ENCODE data around the gene LRRC71.

- TF ChIP-seq CTCF (tag by site-specific recombination; IDR thresholded peaks at IDR 0.05) (peak; percentile 86), ZNF426 (tag by site-specific recombination; IDR thresholded peaks at IDR 0.05) (no peak), ZNF18 (tag by site-specific recombination; IDR thresholded peaks at IDR 0.05) (peak; percentile 70; the same call in 1 of the 2 replicates), SP7 (tag by site-specific recombination; IDR thresholded peaks at IDR 0.05) (peak; percentile 67; the same call in 1 of the 2 replicates), ZNF148 (tag by site-specific recombination; IDR thresholded peaks at IDR 0.05; ENCODE audit: borderline replicate concordance) (no peak), ZNF133 (tag by site-specific recombination; IDR thresholded peaks at IDR 0.05) (no peak), ZNF830 (tag by site-specific recombination; IDR thresholded peaks at IDR 0.05; ENCODE audit: low read depth) (no peak), ZNF155 (tag by site-specific recombination; IDR thresholded peaks at IDR 0.05) (no peak)
Observed at GRCh38 chr1:156892190-156893047, 28.0 kb upstream of the LRRC71 start.
